GM19463 (cell line): ENCODE data around the gene UBE2R2.
"Not testable (repeated sequence)": the region's sequence is repeated elsewhere in the genome, so short reads cannot be mapped to it uniquely, and the experiment has no call there.

Experiments
- ATAC-seq: cut with Tn5 transposase; IDR thresholded peaks from one replicate; pipeline ENCODE4 v1.9.1; 2021; ENCODE audit warnings: mild to moderate bottlenecking, moderate library complexity; ENCODE audit not compliant: unreplicated experiment

The UBE2R2 gene

GRCh38 chr9:33816327-33817252, at the start of gene UBE2R2:
Gene UBE2R2, plus strand, starts transcription at chr9:33817160. Its CDS starts 598 bp downstream, at chr9:33817758.
- ATAC-seq: peak; percentile 61

GRCh38 chr9:33770156-33770880, 46.6 kb upstream of the UBE2R2 start:
- not testable (repeated sequence) for ATAC-seq

DNA sequence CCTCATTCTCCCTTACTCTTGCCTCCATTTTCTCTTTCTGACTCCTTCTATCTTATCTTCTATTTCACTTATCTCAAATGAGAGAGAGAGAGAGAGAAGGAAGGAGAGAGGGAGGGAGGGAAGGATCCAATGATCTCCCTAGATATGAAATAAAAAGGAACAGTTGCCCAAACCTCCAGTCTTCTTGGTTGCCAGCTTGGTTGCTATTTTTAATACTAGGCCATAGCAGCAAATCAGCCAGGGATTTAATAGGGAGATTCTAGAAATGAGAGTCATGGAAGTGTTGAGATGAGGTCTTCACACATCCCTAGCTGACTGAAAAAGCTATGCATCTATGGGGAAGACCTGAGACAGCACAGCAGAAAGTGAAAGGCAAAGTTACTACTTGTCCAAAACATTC, 43.8 kb upstream of the UBE2R2 start:
- ATAC-seq: not testable (repeated sequence)

DNA sequence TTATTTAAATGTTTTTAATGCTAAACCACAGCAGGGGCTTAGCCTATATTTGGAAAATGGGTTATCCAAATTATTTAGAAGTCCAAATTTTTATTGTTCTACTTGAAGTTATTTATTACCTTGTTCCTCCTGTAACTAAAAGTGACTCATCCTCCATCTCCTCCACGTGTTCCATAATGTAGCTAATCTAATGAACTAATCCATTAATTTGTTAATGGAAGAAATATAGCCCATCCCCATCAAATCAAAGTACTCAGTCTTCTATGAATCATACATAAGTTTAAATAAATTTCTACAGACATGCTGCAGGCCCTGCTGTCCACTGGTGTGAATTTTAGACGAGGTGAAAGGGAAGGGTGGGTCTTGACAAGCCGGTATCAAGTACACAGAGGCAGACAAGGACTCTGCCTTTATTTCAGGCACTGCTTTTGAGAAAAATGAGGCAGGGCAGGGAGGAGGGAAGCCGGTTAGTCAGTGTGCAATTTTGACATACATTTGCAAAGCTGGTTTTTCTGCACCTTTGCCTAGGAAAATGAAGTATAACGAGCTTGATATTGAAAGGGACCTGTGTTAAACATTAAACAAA, 42.8 kb upstream of the UBE2R2 start:
- ATAC-seq: not testable (repeated sequence)

DNA sequence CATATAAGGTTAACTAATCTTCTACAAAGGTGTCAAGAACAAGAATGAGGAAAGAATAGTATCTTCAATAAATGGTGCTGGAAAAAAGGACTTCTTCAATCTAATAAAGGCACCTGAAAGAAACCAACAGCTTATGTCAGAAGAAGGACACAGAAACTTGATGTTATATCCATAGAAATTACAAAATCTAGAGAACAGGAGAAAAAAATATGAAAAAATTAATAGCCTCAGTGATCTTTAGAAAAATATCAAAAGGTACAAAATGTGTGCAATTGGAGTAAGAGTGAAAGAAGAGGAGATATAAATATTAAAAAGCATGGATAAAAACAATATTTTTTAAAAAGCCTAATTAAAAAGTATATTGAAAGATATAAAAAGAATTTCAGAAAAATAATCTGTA, 40.4 kb upstream of the UBE2R2 start:
- no peak for ATAC-seq

- peak; percentile 61 for ATAC-seq
These were observed 38.1 kb upstream of the UBE2R2 start for GRCh38 chr9:33778700-33779351.

- no peak for ATAC-seq
These were observed 36.7 kb upstream of the UBE2R2 start for GRCh38 chr9:33780276-33780675.

DNA sequence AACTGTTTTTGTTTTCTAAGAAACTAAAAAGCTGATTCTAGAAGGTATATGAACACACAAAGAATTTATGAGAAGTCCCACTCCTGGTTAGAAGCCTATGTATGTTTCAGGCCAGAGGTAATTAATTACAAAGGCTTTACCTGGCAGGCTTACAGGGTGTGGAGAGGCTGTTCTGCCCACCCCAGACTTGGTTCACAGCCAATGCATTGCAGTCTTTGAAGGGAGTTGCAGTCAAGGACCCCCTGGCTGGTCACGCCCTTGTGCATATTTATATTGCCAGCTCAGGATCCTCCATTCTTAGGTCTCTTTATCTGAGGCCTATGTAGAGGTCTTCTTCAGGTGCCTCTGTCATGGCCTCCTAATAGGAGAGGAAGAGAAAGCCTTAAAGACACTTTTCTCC, 35.2 kb upstream of the UBE2R2 start:
- ATAC-seq: no peak

DNA sequence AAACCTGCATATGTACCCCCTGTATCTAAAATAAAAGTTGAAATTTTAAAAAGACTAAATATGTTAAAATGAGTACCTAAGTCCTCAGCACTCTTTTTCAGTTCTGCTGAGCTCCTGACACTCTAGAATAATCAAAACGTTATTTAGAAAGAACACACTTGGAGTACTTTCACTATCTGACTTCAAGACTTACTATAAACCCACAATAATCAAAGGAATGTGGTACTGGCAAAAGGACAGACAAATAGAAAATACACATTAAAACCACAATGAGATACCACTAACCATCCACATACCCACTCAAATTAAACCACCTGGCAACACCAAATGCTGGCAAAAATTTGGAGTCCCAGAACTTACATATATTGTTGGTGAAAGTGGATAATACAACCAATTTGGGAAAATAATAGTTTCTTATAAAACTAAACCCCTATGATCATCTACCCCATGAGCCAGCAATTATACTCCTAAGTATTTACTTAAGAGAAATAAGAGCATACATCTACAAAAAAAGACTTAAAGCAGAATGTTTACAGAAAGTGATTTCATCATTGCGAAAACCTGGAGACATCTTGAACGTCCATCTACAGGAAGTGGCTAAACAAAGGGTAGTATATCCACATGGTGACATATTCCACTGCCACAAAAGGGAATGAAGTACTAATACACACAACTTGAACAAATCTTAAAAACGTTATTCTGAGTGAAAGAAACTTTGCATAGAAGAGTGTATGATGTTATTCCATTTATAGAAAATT, 34.4 kb upstream of the UBE2R2 start:
- no peak for ATAC-seq

DNA sequence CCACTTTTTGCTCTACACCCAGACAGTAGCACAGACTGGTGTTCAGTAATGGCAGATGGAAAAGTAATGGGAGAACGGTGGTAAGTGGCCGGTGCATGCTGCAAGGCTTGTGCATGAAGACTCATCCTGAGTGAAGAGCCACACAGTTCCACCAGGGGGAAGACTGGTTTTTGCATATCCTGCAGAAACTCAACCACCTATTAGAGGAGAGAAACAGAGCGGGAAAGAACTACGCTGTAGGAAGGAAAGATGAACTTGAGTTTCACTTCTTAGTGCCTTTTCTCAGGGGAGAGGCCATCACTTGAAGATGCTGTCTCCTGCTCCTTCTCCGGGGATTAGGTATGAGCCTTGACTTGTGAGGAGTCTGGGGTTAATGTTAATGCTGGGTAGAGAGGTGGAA, 31.0 kb upstream of the UBE2R2 start:
- ATAC-seq: no peak

DNA sequence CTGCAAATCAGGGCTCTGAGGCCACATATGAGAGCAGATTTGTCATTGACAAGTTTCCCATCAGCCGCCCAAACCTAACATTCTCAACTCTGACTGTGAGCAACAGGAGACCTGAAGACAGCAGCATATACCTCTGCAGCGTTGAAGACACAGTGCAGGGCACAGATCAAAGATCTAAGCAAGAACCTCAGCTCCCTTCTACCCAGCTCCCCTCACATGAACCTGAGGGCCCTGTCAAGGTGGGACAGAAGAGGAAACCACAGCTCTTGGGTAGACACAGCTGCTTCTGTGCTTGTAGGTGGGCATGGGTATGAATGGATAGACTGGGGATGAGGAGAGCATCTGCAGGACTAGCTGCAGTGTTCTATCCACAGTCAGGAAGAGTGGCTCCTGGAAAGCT, 30.3 kb upstream of the UBE2R2 start:
- no peak for ATAC-seq

DNA sequence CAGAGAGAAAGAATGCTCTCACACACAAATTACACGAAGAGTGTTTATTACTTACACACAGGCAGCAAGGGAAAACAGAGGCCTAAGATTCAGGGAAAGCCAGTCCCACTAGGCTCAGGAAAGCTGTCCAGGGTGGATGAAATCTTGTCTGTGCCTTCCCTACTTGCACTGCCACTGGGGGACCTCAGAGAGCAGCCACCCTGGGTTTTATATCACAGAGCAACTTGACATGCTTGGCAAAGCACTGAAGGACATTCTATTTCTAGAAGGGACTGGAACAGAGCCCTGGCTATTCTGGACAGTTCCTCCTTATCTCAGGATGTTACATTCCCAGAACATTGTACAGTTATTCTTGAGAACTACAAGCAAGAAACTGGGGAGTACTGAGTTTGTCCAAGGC, 29.1 kb upstream of the UBE2R2 start:
- no peak for ATAC-seq

GRCh38 chr9:33789429-33789828, 27.5 kb upstream of the UBE2R2 start:
- not testable (repeated sequence) for ATAC-seq

DNA sequence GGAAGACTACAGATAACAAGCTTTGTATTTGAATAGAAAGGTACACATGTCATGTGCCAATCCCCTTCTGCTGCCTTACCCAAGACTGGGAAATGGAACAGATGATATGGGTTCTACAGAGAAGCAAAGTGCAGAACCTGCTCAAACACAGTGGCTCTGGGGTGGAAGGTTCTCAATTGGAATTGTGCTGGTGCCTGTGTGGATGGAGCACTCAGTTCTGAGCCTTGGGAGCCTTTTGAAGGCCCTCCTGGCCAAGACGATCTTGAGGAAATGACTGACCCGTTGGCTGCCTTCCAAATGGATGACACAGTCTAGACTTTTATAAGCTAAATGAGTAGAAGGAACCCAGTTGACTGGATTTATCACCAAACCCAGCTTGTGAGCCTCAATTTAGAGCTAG, 25.8 kb upstream of the UBE2R2 start:
- ATAC-seq: no peak

DNA sequence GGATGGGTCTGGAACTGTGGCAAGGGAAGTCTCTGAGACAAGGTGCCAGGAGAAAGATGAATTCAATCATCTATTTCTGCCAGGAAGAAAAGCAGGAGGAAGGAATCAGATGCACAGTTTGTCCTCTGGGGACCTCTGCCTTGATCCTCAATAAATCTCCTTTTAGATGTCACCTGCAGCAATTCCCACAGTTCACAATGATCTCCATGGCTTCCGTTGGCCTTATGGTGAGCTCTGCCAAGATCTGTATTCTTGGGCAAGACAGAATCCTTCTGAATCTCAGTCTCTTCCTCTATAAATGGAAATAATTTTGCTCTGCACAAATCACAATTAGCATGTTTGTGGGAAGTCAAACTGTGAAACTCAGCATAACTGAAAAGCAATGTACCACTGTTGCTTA, 23.5 kb upstream of the UBE2R2 start:
- ATAC-seq: not testable (repeated sequence)

- no peak for ATAC-seq
These were observed 22.4 kb upstream of the UBE2R2 start for GRCh38 chr9:33794560-33794959.

GRCh38 chr9:33795281-33795680, 21.7 kb upstream of the UBE2R2 start, which contains the start of gene PRSS3:
Gene PRSS3, plus strand, starts transcription at chr9:33795561. Its CDS starts 13 bp downstream, at chr9:33795574.
- ATAC-seq: no peak

- ATAC-seq: no peak
These were observed 21.1 kb upstream of the UBE2R2 start for GRCh38 chr9:33795819-33796218.

DNA sequence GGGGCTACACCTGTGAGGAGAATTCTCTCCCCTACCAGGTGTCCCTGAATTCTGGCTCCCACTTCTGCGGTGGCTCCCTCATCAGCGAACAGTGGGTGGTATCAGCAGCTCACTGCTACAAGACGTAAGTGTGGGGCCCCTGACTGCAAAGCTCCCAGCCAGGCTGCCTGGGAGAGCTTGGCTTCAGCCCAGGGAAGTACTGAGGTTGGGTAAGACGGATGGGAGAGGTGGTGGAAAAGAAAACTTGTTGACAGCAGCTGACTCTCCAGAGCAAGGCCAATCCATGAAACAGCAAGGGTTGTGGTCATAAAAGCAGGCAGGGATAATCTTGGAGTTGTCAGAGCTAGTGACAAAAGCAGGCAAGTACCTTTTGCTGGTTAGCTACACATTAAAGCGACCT, 20.3 kb upstream of the UBE2R2 start:
- ATAC-seq: not testable (repeated sequence)

GRCh38 chr9:33797837-33798236, 19.1 kb upstream of the UBE2R2 start:
- ATAC-seq: no peak
